Coronary artery (tissue), 2 donors: Measurements from ENCODE around the gene NDC1.

ENCODE experiments used
- DNase-seq: peaks from one replicate; pipeline ENCODE4 v3.0.0-alpha.2; 2017; ENCODE audit warnings: low spot score
- H3K27ac ChIP-seq, 2 donors: fragments of 200-600 bp; sonication (generic); one replicate each; pipeline ENCODE4 v1.5.1; 2016 to 2019
- H3K4me3 ChIP-seq: fragments of 200-600 bp; sonication (generic); 2 replicates; pipeline ENCODE4 v1.5.1; 2016; ENCODE audit warnings: mild to moderate bottlenecking, moderate library complexity
- TF ChIP-seq, protein P1 (sequence below): fragments of 200-600 bp; sonication (generic); IDR thresholded peaks from one replicate; pipeline ENCODE4 v1.5.1; 2019; ENCODE audit warnings: antibody characterized with exemption

The NDC1 gene

DNA sequence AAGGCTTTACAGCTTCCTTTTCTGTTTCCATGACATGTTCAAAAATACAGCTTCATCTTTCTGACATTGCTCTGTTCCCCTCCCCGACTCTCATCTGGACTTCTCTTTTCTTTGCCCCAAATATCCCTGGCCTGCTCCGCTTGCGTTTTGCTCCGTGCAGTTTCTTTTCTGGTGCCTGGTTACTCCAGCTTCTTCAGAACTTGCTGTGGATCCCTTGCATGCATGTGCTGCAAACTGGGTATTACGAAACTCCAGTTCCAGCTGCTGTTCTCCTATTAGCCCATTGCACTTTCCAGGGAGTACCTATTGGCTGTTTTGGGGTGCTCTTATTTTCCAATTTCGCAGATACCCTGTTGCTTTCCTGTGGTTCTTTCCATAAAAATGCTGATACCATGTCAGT, 9.9 kb upstream of the NDC1 start:
- no peak for DNase-seq
- Histone ChIP-seq H3K27ac (no peak overlapping the region), H3K4me3 (no peak overlapping the region)
- TF ChIP-seq, protein P1, sequence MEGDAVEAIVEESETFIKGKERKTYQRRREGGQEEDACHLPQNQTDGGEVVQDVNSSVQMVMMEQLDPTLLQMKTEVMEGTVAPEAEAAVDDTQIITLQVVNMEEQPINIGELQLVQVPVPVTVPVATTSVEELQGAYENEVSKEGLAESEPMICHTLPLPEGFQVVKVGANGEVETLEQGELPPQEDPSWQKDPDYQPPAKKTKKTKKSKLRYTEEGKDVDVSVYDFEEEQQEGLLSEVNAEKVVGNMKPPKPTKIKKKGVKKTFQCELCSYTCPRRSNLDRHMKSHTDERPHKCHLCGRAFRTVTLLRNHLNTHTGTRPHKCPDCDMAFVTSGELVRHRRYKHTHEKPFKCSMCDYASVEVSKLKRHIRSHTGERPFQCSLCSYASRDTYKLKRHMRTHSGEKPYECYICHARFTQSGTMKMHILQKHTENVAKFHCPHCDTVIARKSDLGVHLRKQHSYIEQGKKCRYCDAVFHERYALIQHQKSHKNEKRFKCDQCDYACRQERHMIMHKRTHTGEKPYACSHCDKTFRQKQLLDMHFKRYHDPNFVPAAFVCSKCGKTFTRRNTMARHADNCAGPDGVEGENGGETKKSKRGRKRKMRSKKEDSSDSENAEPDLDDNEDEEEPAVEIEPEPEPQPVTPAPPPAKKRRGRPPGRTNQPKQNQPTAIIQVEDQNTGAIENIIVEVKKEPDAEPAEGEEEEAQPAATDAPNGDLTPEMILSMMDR, result no peak

DNA sequence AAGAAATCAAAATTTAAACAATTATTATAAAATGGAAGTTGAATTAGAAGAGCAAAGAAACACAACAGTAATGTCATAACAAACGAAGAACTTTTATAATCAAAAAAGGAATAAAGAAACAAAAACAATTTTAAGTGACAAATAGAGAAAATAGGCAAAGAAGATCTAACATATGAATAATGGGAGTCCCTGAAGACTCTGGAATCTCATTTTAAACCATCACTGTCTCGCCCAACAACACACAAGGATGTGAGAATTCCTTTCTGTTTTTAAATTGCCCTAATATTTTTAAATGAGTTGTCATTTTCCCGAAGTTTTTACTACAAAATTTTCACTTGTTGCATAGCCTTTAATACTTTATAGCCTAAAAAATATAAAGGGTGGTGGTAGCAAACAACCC, 4.3 kb upstream of the NDC1 start:
- TF ChIP-seq, protein P1, result no peak
- no peak overlapping the region for H3K27ac ChIP-seq
- DNase-seq, result no peak
- no peak overlapping the region for H3K4me3 ChIP-seq

DNA sequence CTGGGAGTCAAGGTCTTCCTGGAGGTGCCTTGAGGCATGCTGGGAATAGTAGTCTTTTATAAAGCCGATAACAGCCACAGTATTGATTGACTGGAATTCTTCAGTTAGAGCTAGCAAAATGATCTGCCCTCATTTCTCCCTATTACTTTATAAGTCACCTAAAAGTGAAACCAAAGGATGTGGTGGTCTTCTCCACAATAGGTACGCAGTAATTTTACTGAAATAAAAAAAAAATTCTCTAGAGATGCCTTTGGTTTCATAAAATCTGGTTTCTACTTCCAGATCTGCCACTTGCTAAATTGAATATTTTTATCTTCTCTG, 518 bp upstream of the NDC1 start:
- TF ChIP-seq, protein P1, result no peak
- H3K27ac ChIP-seq, result peak overlapping the region; percentile 87 to 95
- peak overlapping the region; percentile 73 for H3K4me3 ChIP-seq

DNA sequence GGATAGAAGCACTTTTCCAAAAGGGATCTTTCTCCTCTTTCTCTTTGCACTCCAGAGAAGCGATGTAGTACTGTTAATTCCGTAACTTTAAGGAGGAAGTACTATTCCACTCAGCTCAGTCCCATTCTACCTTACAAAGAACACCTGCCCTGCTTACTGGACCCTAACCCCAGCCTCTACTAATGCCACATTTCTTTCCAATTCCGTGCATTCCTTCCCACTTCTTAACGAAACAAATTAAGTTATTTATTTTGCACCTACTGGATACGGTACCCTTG, 511 bp downstream of the NDC1 start:
- Histone ChIP-seq H3K4me3 (peak overlapping the region; percentile 73), H3K27ac (peak overlapping the region in 1 of 2 donors; percentile 95)
- TF ChIP-seq, protein P1, result no peak
- DNase-seq, result no peak

More for the DNA sequence above, 518 bp upstream of the NDC1 start:
- DNase-seq, result no peak

DNA sequence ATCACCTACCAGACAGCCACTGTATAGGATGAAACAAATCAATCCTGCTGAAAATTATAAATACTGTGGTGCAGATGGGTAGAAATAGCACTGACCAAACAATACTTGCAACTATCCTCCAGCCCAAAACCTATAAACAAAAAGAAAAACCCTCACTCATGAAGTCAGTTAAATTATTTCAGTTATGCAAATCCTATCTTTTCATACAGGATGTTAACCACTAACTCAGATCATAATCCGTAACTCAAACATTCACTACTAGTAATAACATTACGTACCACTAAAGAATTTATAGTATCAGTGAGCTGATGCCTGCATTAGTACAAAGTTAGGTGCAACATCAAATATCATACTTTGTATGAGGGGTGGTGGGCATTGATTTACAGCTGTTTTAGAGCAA, 2.6 kb downstream of the NDC1 start:
- no peak for DNase-seq
- TF ChIP-seq, protein P1, result no peak
- Histone ChIP-seq H3K27ac (no peak overlapping the region), H3K4me3 (no peak overlapping the region)

DNA sequence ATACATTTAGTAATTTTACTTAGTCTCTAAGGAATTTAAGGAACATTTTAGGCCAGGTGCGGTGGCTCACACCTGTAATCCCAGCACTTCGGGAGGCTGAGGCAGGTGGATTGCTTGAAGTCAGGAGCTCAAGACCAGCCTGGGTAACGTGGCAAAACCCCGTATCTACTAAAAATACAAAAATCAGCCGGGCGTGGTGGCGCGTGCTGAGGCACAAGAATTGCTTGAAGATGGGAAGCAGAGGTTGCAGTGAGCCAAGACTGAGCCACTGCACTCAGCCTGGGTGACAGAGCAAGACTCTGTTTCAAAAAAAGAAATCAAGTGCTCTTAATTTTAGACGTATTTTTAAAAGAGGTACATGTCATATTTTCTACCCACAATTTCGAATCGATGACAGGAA, 3.3 kb downstream of the NDC1 start:
- TF ChIP-seq, protein P1, result no peak
- DNase-seq, result no peak
- no peak overlapping the region for H3K27ac ChIP-seq
- no peak overlapping the region for H3K4me3 ChIP-seq

DNA sequence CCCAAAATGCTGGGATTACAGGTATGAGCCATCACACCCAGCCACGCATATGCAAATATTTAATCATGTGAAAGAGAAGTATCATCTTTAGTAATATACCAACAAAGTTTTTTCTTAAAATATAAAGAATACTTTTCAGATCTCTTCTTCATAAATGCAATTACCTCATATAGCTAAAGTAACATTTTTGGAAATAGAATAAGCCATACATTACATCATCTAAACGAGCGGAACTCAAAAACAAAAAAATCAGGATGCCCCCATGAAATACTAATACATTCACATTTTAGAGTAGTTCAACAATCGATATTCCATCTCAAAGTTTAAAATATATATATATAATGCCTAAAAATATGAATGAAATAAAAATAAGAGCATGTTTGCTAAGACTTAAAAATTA, 4.7 kb downstream of the NDC1 start:
- Histone ChIP-seq H3K4me3 (no peak overlapping the region), H3K27ac (no peak overlapping the region)
- TF ChIP-seq, protein P1, result no peak
- DNase-seq, result no peak
